SU-DHL-6 (cell line): ENCODE data around the gene LTB4R2.

Source experiments
- EZH2phosphoT487 ChIP-seq: fragments of 200-600 bp; sonication (generic), shearing (Covaris generic); conservative IDR thresholded peaks from 2 replicates; pipeline ENCODE4 v1.6.1; 2018; ENCODE audit warnings: mild to moderate bottlenecking, antibody characterized with exemption, low read length, moderate library complexity, mixed read lengths
- TF ChIP-seq, protein P1 (sequence below): fragments of 200-600 bp; sonication (generic); IDR thresholded peaks from one replicate; pipeline ENCODE4 v1.5.1; 2017; ENCODE audit warnings: antibody characterized with exemption, mild to moderate bottlenecking, low read length, moderate library complexity; ENCODE audit not compliant: insufficient read depth, poor library complexity, severe bottlenecking

DNA sequence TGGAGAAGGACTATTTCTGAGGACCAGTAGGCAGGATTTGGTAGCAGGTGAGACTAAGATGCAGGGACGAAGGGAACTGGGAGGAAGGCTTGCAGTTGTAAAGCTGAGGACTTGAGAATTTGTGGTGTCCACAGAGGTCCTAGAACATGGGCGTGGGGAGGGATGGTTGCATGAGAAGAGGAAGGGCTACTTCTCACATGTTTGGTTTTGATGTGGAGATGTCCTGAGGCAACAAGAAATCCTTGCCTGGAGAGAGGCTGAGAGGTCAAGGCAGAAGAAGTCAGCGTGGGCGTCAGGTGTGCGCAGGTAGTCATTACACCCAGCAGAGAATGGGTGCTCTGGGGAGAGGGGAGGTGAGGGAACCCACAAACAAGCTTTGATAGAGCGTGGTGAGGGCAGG lies 32.9 kb upstream of the LTB4R2 start:
- TF ChIP-seq, protein P1, sequence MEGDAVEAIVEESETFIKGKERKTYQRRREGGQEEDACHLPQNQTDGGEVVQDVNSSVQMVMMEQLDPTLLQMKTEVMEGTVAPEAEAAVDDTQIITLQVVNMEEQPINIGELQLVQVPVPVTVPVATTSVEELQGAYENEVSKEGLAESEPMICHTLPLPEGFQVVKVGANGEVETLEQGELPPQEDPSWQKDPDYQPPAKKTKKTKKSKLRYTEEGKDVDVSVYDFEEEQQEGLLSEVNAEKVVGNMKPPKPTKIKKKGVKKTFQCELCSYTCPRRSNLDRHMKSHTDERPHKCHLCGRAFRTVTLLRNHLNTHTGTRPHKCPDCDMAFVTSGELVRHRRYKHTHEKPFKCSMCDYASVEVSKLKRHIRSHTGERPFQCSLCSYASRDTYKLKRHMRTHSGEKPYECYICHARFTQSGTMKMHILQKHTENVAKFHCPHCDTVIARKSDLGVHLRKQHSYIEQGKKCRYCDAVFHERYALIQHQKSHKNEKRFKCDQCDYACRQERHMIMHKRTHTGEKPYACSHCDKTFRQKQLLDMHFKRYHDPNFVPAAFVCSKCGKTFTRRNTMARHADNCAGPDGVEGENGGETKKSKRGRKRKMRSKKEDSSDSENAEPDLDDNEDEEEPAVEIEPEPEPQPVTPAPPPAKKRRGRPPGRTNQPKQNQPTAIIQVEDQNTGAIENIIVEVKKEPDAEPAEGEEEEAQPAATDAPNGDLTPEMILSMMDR: no peak
- no peak for TF ChIP-seq EZH2phosphoT487
